Measurements from ENCODE around the gene NUAK2.
A peak's percentile ranks its signal among the peaks of the same experiment; 100 is the strongest.

DNA sequence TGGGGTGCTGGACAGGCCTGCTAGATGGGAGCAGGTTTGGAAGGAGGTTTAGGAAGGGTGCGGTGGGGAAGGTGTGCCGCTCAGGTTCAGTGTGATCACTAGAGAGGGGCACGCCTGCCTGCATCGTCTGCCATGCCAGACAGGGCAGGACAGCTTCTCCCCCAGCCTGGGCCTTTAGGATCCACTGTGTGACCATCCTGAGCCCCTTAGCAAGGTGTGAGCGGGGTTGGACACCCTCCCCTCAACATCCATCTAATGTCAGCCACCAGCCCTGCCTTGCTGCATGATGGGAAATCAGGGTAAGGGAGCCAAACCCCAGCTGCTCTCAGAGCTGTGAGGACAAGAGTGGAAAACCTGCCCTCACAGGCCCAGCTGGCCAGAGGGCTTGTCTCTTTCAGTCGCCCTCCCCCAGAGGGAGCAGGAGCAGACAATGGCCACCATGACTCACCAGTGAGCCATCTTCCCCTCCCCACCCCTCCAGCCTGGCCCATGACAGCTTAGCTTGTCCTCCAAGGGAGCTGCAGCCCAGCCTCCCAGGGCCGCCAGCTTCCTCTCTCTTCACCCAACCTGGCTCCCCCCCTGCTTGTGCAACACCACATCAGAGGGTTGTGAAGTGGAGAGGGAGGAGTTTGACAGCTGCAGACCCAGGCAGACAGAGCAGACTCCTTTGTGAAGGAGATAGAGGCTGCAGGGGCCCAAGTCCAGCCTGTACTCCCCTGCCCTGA lies 37.0 kb downstream of the NUAK2 start:
- TF ChIP-seq, protein P1, sequence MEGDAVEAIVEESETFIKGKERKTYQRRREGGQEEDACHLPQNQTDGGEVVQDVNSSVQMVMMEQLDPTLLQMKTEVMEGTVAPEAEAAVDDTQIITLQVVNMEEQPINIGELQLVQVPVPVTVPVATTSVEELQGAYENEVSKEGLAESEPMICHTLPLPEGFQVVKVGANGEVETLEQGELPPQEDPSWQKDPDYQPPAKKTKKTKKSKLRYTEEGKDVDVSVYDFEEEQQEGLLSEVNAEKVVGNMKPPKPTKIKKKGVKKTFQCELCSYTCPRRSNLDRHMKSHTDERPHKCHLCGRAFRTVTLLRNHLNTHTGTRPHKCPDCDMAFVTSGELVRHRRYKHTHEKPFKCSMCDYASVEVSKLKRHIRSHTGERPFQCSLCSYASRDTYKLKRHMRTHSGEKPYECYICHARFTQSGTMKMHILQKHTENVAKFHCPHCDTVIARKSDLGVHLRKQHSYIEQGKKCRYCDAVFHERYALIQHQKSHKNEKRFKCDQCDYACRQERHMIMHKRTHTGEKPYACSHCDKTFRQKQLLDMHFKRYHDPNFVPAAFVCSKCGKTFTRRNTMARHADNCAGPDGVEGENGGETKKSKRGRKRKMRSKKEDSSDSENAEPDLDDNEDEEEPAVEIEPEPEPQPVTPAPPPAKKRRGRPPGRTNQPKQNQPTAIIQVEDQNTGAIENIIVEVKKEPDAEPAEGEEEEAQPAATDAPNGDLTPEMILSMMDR (IDR thresholded peaks at IDR 0.05) = no peak
- TF ChIP-seq POLR2A (IDR thresholded peaks at IDR 0.05) = peak in 1 of 3 donors; percentile 16

Data from body of pancreas (tissue), 4 donors.